GM23248 (cell line): ENCODE results near the gene IPO4.

Experiments
- EZH2 ChIP-seq: fragments of 200-600 bp; sonication (generic); IDR thresholded peaks from 2 replicates; pipeline ENCODE4 v1.6.1; 2018; ENCODE audit warnings: antibody characterized with exemption, mild to moderate bottlenecking; ENCODE audit not compliant: insufficient read depth, poor library complexity, severe bottlenecking
- EZH2phosphoT487 ChIP-seq: fragments of 200-600 bp; sonication (generic); IDR thresholded peaks from 2 replicates; pipeline ENCODE4 v1.6.1; 2018; ENCODE audit warnings: antibody characterized with exemption, moderate library complexity, mild to moderate bottlenecking, low read depth; ENCODE audit not compliant: insufficient read depth

DNA sequence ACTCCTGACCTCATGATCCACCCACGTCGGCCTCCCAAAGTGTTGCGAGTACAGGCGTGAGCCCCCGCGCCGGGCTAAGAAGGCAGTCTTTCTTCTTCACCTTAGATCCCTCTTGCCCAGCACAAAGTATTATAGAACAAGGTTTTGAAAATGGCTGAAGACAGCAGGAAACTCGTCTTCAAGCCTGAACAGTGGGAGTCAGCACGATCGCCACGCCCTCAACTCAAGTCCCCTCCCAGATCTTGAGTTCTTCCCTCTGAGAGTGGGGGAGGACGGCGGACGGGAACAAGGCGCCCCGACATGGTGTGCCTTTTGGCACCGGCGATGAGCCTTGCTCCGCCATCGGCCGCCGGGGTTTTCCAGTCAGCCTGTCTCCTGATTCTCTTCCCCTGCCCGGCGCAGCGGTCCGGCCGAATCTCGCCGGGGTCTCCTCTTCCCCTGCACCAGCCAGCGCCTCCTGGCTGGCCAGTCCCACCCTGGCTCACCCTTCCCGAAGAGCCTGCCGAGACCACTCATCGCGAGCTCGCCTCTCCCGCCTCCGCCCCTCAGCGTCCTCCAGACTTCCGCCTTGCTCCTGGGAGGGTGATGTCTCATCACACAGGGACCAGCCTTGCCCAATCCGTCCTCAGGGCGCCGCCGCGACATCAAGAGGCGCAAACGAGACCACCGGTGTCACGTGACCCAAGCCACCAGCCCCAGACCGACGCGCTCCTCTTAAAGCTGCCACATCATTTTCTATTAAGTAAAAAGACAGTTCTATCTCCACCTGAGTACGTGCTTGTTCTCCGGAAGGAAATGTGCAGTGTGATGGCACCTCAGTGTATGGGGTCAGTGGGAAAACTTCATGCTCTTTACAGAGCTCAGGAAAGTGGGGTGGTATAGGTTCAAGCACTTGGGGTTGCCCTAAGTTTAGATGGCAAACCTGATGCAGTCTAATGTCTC lies 24.6 kb upstream of the IPO4 start, which contains the start of gene CHMP4A:
- TF ChIP-seq EZH2 (no peak), EZH2phosphoT487 (no peak)
